Hindlimb muscle (tissue), 1 donor: Measurements from ENCODE around the gene STAC3. TPM values are rescaled to one million over a fixed set of nuclear protein-coding genes. Genes with fewer than 3 reads are reported as not detected.

Source experiments
- DNase-seq: peaks from one replicate; pipeline ENCODE4 v3.0.0-alpha.2; 2013
- polyA plus RNA-seq: library from polyadenylated mRNA; unstranded; fragments of 120-200 nt; gene quantifications from one replicate; pipeline ENCODE4 v1.2.1, GENCODE V29; 2013; ENCODE audit not compliant: insufficient read length

The STAC3 gene
- polyA plus RNA-seq, 1 donor, result 476 TPM

DNA sequence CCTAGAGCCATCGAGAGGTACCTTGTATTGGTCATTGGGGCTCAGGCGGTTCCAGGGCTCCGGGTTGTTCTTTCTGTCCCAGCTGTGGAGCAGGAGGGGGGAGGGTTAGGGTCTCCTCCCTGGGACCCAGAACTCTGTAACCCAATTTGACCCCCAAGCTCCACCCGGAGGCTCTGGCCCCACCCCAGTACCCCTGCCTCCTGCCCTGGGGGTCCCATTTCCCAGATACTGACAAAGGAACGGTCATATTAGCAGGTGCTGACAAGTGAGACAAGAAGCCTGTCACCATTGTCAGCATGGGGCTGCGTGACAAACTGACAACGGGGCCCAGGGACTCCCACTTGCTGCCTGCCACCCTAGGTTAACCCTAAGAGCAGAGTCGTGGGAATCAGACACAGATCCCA, 15.3 kb downstream of the STAC3 start:
- DNase-seq, result no peak

DNA sequence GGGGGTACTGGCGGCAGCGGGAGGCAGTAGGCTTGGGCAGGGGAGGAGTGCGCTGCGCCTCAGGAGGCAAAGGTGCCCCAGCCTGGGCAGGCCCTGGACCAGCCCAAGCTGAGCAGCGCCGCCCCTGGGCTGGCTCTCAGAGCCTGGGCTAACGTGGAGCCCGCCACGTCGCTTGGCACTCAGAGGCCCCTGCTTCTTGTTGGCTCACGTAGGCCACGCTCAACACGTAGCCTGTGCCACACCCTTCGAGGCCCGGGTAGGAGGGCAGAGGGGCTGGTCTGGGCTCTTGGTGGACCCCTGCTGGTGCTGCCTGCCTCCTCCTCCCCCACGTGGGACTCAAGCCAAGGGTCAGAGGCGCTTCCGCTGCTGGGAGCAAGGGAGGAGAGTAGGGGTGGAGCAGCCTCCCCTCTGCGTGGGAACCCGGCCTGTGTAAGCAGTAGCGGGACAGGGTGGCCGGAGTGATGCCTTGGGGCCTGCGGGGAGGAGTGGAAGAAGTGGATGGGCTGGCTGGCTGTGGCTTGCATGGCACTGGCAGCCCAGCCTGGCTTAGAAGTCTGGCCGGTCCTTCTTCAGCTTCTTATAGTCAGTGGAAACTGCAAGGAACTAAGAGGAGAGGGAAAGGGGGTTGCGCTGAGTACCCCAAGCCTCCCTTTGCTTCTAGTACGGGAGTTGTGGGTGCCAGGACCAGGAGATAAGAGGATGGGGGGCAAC, 15.8 kb downstream of the STAC3 start:
- no peak for DNase-seq

DNA sequence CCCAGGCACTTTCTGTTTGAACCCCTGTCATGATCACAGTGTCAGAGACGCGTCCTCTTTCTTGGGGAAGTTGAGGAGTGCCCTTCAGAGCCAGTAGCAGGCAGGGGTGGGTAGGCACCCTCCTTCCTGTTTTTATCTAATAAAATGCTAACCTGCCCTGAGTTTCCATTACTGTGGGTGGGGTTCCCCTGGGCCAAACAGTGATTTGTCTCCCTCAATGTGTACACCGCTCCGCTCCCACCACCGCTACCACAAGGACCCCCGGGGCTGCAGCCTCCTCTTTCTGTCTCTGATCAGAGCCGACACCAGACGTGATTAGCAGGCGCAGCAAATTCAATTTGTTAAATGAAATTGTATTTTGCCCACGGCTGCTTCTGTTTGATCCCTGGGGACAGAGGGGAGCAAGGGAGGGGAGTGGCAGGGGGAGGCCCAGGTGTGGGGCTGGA, 16.4 kb downstream of the STAC3 start:
- no peak for DNase-seq

DNA sequence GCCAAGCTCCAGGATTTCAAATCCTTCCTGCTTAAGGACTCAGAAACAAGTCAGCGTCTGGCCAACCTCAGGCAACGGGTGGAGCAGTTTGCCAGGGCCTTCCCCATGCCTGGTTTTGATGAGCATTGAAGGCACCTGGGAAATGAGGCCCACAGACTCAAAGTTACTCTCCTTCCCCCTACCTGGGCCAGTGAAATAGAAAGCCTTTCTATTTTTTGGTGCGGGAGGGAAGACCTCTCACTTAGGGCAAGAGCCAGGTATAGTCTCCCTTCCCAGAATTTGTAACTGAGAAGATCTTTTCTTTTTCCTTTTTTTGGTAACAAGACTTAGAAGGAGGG, 16.8 kb downstream of the STAC3 start:
- no peak for DNase-seq

DNA sequence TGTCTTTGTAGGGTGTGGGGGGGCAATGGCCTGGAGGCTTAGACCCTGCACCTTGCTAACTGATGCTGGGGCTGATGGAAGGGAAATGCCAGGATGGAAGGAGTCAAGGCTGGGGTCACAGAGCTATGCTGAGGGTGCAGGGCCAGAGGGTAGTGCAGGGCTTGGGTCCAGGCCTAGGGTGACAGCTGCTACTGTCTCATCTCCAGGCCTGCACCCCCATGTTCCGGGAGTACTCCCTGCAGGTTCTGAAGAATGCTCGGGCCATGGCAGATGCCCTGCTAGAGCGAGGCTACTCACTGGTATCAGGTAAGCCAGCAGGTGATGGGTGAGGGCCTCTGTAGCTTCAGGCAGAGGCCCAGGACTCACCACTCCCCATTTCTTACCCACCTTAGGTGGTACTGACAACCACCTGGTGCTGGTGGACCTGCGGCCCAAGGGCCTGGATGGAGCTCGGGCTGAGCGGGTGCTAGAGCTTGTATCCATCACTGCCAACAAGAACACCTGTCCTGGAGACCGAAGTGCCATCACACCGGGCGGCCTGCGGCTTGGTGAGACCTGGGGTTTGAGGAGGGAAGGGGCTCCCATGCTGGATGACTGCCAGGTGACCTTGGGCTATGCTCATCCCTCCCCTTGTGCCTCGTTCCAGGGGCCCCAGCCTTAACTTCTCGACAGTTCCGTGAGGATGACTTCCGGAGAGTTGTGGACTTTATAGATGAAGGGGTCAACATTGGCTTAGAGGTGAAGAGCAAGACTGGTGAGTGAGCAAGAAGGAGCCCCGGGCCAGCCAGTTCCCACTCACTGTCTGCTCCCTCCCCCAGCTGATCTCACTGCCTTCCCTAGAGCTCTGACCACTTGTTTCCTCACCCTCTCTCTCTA, 17.4 kb downstream of the STAC3 start:
- no peak for DNase-seq

DNA sequence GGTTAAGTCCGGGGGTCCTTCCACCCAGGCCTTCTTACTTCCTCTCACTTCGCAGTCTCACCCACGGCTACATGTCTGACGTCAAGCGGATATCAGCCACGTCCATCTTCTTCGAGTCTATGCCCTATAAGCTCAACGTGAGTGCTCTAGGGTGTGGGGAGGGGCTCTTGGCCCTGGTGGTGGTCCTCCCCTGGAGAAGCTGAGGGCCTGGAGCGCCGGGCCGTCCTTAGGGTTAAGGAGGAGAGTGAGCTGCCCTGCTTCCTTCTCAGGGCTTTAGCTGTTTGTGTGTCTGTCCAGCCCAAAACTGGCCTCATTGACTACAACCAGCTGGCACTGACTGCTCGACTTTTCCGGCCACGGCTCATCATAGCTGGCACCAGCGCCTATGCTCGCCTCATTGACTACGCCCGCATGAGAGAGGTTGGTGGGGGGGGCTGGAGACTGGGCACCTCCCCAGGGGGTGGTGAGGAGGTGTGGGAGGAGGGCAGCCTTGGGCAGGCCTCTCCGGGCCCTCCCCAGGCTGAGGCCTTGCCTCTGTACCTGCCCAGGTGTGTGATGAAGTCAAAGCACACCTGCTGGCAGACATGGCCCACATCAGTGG, 18.7 kb downstream of the STAC3 start:
- no peak for DNase-seq

DNA sequence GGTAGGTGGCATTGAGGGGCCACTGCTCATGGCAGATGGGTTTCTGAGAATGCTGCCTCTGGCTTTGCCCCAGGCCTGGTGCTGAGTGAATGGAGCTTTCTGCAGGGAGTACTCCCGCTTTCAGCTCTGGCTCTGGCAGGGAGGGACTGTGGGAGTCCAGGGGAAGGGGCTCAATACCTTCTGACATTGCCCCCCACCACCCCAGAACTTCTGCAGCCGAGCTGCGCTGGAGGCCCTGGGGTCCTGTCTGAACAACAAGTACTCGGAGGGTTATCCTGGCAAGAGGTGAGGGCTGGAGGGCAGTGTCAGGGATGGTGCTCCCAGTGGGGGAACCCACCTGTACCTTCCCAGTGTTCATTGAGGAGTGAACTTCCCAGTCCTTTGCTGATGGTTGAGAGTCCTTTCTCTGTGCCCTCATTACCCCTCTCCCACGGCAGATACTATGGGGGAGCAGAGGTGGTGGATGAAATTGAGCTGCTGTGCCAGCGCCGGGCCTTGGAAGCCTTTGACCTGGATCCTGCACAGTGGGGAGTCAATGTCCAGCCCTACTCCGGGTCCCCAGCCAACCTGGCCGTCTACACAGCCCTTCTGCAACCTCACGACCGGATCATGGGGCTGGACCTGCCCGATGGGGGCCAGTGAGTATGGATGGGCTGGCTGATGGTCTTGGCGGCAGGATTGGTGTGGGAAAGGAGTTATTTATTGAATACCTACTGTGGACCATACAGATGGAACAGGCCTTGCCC, 19.5 kb downstream of the STAC3 start:
- DNase-seq, result no peak

DNA sequence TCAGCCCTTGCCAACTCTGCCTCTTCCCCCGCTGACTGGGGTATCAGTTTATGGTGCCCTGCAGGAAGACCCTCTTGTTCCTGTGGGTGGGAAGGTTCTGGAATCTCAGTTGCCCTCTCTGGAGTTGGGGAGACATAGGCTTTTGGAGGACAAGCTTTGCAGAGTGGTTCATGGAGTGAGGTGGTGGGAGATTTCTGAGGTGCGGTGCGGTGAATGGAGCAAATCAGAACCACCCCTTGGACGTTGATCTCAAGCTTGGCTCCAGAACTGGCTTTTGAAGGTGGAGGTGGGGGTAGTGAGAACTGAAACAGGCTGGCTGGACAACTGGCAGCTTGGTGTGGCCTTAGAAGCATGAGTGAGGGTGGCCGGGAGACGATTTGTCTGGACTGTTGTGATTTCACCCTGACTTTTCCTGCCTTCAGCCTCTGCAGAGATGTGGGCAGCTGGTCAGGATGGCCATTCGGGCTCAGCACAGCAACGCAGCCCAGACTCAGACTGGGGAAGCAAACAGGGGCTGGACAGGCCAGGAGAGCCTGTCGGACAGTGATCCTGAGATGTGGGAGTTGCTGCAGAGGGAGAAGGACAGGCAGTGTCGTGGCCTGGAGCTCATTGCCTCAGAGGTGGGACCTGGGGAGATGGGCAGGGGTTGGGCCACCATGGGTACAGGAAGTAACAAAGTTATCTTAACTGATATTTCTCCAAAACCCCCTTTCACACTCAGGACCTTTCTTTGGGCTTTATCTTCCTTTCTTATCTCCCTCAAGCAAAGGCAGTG, 20.4 kb downstream of the STAC3 start:
- DNase-seq, result no peak

DNA sequence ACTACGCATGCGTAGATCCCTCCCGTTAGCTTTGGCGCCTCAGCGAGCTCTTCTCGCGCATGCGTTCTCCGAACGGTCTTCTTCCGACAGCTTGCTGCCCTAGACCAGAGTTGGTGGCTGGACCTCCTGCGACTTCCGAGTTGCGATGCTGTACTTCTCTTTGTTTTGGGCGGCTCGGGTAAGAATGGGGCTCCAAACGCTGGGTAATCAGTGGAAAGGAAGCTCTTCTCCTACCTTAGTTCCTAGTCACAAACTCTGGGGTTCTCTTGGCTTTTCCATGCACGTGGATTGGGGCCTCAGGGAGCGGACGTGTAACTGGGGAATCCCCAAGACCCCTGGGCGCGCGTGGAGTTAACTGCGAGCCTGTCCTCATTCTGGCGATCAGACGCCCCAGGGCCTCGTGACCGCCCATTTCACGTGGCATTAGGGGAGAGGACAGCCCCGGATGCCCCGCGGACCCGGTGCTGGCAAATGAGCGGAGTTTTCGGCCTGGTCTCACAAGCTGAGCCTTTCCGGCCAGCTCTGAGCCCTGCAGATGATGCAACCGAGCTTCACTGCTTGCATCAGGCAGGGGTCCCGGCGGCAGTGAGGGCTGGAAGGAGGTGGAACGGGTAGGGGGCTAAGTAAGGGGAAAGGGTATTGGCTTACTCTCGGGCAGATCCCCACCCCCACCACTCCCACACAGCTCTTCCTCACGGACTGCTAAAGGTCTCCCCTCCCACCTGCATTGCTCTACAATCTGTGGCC, 21.2 kb downstream of the STAC3 start, which contains the start of gene SHMT2:
Gene SHMT2, plus strand, starts transcription at position 78 of the 747 bp plus-strand sequence. Its CDS starts 68 bp downstream, at position 146.
- peak; percentile 95 for DNase-seq

DNA sequence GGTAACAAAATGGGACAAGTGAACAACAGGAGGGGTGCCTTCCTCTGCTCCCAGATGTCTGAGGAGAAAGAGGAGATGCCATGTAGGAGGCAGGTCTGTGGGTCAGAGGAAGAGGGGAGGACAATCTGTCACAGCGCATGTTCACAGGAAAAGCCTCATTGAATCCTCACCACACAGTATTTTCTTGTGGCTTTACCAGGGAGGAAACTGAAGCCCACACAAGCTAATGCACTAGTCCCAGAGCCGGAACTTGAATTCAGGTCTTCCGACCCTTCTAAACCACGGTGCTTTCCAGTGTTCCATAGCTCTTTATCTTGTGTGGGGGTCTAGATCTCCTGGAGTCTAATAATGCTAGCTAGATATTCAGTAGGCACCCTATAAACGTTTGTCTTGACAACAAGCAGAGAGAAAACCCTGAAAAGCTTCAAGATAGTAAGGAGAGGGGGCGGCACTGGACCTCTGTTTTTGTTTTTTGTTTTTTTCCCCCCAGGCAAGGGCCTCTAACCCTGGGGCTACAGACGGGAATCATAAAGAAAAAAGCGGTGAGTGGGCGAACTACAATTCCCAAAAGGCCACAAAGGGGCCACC, 21.8 kb downstream of the STAC3 start:
- DNase-seq, result no peak

DNA sequence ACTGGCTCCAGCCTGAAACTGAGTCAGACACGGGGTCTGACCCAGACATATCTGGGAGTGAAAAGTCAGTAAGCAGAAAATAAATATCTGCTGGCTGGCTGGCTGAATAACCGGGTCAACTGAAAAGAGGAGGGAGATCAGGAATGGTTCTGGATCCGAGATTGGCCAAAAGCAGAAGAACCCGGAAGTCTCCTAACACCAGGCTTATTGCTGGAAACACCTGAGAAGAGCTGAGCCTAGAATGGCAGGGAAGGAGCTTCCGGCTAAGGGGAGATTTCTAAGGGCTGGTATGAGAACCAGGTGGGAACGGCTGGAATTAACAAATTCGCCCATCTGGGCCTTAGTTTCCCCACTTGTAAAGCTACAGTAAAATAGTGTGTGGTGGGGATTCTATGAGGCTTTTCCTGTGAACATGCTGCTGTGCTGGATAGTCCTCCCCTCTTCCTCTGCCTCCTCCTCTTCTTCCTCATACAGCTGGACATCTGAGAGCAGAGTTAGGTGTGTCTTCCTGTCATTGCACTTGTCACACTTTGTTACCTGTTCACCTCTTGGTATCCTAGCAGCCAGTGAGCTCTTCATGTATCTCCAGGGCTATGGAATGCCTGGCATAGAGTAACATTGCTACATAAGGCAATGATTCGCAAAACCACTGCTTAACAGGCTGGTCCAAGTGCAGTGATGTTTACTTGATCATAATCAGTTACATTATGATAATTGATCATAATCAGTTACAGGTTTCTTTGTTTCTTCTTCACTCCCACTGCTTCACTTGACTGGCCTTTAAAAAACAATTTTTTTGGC, 23.5 kb downstream of the STAC3 start:
- DNase-seq, result no peak

DNA sequence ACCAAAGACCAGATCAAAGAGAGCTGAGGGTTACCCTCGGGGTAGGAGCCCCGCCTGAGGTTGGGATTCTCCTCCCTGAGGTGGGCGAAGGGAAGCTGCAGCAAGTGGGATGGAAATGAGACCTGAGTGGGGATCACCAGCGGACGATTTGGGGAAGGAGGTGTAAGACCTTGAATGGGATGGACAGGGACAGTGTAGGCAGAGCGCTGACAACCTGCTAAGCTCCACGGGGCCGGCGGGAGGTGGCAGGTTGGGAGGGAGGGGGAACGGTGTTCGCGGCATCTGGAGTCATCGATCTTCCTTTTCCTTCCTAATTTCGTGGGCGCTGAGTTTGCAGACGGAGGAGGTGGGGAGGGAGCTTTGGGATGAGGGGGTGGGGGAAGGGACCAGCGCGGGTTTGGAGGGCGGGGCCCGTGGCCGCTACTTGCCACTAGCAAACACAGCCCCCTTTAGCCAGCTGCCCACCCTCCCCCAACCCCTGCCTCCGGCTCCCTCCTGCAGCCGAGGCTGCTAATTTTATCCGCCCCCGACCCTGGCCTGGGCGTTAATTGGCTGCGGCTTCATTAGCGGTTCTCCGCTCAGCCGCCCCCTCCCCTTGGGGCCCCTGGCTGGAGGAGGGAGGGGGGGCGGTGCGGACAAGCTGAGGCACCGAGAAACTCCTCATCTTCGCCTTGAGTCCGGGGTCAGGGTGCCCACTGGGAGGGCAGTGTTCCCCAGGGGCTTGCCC, 24.2 kb downstream of the STAC3 start:
- DNase-seq, result no peak

DNA sequence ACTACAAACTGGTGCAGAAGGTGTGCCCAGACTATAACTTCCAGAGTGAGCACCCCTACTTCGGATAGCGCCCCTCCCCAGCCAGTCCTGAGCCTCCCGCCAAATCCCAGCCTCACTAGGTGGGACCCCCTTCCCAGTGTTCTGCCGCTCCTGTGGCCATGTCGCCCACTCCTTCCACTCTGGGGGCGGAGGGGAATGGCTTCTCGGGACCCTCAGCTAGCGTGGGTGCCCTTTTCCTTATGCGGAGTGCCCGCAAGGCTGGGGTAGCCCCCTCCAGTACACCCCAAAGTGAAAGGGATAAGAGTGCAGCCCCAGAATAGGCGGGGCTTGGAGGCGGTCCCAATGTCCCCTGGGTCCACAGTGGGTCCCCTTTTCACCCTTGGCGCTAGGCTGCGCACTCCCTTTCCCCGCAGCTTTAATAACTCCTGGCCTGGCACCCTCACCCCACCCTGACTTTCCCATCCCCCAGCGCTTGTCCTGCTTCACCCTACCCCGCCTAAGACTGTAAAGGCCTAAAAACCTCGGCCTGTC, 25.2 kb downstream of the STAC3 start:
- DNase-seq, result no peak

DNA sequence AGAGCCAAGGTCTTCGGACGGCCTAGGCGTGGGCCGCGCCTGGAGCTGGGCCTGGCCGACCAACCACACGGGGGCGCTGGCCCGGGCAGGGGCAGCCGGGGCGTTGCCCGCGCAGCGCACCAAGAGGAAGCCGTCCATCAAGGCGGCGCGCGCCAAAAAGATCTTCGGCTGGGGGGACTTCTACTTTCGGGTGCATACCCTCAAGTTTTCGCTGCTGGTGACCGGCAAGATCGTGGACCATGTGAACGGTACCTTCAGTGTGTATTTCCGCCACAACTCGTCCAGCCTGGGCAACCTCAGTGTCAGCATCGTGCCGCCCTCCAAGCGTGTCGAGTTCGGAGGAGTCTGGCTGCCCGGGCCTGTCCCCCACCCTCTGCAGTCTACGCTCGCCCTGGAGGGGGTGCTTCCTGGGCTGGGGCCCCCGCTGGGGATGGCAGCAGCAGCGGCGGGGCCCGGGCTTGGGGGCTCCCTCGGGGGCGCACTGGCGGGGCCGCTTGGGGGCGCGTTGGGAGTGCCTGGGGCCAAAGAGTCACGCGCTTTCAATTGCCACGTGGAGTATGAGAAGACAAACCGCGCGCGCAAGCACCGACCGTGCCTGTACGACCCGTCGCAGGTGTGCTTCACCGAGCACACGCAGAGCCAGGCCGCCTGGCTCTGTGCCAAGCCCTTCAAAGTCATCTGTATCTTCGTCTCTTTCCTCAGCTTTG, 25.9 kb downstream of the STAC3 start:
- DNase-seq, result no peak

DNA sequence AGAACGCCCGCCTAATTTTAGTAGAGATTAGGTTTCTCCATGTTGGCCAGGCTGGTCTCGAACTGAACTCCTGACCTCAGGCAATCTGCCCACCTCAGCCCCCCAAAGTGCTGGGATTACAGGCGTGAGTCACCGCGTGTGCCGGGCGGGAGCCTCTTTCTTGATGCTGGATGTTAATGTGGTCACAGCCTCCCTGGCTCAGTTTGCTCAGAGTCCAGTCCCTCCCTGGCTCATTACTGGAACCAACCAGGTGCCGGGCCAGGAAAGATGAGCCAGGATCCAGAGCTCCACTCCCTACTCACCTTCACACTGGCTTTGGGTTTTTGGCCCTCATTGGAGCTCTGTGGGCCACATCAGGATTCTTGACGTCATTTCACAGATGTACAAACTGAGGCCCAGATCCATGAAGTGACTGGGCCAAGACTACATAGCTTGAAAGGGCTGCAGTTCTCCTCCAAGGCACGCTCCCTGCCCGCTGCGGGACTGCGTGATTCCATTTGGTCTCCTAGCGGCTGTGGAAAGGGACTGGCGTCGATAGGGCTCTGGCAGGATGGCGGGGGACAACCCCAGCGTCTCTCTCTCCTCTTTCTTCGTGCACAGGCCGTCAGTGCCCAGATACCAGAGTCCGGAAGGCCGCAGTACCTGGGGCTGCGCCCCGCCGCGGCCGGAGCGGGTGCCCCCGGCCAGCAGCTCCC, 26.6 kb downstream of the STAC3 start:
- DNase-seq, result no peak

DNA sequence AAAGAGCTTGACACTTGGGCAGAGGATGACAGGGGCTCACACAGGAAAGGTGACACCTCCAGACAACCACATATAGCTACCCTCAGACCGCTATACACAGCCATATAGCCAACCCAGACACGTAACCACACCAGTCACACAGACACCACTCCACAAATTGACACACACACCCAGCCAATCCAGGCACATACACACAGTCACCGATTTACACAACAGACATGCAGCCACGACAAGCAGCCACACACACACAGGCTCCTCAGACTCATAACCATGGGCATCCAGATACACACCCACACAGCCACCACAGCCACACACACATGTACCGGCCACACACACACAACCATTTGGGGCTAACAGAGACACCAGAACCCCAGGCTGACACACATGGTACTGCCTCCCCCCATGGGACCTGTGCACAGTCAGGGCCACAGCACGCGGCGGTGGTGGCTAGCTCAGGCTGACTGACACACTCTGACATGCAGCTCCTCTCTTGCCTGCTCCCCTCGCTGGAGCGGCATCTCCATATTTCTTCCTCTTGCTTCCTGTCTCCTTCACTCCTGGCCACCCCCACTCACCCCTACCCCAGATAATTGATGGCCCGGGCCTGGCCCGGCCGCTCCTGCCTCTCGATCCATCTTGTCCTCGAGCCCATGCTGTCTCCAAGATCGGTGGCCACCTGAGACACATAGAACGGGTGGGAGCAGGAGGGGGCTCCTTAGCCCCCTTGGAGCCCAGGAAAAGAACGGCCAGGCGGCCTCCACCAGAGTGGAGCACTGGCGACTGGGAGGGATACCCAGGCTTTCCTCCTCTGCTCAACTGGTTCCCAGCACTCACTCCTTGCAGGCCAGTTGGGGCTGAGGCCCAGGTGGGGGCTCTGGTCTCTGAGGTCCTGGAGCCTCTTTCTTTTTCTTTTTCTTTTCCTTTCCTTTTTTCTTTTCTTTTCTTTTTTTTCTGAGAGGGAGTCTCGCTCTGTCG, 27.5 kb downstream of the STAC3 start:
- no peak for DNase-seq
